Activated gamma-delta T cell treated with anti-CD3 and anti-CD28 coated beads, Interleukin-2, amount 50 U/mL, for 16 hours (primary cell): ENCODE data around the gene DPYD.

Experiments used
- DNase-seq: peaks from one replicate; pipeline ENCODE4 v3.0.0-alpha.2; 2020; ENCODE audit warnings: low read depth

Gene DPYD

DNA sequence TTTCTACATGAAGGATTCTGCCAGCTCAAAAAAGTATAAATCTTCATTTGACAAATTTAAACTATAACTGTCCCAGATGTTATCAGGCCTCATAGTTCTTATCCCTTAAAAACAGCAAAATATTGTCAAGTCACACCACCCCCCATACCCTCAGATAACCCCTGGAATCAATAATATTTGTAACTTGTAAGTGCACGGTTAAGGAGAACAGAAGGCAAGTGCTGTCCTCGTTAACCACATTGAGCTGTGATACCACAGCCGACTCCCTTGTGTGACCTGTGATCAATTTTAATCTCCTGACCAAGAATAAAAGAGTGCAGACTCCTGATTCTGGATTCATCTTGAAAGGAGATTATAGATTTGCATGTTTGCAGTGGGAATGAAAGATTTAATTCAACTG is 310.7 kb downstream of the DPYD start:
- DNase-seq: no peak

DNA sequence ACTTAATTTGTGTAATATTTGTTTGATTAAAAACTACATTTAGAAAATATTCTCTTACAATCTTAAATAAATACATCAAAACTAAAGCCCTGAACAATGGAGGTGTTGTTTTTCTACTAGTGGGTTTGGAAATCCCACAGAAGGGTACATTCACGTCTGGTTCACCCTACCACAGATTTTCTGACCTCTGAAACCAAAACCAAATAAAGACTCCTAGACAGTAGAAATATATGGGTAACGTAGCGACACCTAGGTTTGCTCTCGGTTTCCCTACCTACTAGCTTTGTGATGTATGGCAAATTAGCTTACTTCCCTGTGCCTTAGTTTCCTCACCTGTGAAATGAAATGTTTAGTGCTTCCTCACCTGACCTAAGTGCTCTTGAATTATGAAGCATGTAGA is 312.6 kb downstream of the DPYD start:
- DNase-seq: no peak

DNA sequence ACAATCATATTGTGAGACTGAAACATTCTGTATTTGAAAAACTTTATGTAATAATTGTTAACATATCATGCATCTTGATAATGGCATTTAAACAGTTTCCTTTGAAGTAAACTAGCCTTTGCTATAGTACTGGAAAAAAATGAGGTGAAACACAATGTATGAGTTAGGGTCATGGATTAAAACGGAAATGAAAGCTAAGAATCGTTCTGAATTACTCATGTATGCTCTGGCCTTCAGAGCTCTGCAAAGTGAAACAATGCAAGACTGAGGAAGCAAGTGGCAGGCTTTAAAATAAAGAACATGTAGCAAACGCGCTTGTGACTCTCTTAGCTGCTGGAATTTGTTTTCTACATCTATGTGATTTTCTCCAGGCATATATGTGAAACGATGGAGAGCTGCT is 317.1 kb downstream of the DPYD start:
- no peak for DNase-seq

DNA sequence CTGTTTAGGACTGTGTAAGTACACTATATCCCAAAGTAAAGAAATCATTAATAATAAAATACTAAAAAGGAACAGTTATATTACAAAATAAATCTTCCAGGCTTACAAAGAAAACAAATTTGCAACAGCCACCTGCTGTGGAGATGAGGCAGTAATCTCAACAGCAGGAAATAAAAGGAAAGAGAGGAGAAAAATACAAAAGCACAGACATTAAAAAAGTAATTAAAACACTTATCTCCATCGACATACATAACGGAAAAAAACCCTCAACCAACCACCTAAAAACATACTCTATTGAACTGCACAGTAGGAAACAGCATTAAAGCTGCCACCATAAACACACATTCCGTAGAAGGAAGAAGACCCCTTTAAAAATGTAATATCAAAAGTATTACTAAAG is 317.6 kb downstream of the DPYD start:
- no peak for DNase-seq

DNA sequence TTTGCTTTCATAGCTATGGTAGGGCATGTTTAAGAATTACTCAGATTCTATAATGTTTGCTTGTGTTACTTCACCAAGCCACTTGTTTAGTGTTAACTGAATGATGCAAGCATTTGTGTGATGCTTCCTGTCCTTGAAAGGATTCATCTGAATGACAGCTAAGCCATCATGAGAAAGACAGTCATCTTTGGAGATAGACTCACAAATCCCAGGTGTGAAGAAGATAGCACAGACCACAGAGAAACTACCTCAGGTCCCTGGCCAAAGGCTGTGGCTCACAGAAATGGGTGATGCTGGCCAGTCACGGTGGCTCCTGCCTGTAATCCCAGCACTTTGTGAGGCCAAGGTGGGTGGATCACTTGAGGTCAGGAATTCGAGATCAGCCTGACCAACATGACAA is 321.4 kb downstream of the DPYD start:
- no peak for DNase-seq

DNA sequence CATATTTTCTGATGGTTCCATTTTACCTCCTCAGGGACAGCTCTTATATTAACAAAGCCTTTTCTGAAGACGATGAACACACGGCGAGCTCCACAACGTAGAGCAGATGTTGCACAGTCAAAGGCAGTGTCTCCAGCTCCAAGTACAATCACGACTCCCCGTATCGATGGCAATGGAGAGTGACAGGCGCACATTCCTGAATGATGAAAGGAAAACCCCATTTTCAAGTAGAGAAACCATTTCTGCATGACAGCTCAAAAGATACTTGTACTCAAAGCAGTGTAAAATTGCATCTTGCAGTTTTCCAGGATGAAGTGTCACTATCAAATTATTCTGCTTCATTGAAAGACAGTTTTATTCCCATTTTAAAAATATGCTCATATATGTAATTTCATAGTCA is 327.6 kb downstream of the DPYD start:
- DNase-seq: no peak

DNA sequence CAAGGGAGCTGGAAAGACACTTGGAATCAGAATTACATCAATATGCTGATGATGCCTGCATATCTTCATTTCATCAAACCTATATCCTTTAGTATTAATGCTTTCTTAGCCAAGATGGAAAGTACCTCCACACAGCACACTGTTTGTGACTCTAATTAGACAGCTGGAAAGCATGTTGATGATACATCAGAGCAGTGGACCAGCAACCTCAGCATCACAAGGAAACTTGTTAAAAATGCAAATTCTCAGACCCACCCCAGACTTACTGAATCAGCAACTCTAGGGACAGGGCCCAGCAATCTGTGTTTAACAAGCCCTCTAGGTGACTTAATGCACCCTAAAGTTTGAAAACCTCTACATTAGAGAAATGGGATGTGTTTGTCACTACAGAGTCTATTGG is 332.1 kb downstream of the DPYD start:
- no peak for DNase-seq

DNA sequence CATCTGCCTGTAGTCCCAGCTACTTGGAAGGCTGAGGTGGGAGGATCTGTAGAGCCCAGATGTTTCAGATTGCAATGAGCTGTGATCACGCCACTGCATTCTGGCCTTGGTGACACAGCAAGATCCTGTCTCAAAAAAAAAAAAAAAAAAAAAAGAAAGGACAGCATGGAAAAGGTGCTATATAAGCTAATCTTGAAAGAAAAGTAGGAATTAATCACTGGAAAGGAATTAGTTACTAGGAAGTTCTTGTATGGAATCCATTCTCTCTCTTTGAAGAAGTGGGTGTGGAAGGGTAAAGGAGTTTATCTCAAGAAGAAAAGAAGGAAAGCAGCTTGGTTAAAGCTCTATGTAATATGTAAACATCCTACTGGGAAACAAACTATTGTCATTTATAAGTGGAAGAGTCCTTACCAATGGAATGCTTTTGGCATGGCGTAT is 339.2 kb downstream of the DPYD start:
- no peak for DNase-seq

DNA sequence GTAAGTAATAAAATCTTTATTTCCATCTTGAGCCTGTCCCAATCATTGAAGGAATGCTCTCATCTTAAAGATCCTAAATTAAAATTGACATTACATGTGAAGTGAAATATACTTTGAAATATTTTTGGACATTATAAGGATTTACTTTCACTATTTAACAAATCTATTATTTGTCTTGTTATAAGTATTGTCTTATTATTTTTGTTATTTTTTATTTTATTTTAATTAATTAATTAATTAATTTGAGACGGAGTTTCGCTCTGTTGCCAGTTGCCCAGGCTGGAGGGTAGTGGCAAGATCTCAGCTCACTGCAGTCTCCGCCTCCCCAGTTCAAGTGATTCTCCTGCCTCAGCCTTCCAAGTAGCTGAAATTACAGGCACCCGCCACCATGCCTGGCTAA is 343.2 kb downstream of the DPYD start:
- no peak for DNase-seq

DNA sequence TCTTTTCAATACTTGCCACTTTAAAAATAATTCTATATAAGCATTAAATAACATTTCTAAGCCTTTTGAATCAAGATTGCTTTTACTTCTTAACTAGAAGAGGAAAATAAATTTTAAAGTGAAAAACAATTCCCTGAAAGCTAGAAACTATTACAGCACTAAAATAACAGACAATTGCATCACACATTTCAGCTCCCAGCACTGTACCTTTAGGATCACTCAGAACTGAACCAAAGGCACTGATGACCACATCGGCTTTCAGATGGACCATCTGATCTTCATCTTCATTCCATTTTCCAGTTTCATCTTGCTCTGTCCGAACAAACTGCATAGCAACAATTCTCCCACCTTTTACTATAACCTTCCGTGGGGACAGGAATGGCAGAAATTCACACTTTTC is 347.3 kb downstream of the DPYD start:
- DNase-seq: no peak

DNA sequence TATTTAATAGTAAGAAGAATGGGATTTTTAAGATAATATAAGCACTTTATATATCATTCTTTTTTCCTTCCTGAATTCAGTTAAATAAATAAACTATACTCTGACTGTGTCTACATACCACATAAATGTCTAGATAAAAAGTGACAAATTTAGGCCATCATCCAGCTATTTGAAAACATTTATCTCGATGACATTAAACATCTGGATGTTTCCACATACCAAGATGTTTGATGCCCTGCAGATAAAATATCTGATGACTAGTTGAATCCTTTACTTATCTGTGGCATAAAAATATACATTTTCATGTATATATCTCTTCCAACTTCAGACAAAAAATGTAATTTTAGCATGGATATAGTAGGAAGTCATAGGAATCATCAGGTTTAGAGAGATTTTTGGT is 348.3 kb downstream of the DPYD start:
- DNase-seq: no peak

DNA sequence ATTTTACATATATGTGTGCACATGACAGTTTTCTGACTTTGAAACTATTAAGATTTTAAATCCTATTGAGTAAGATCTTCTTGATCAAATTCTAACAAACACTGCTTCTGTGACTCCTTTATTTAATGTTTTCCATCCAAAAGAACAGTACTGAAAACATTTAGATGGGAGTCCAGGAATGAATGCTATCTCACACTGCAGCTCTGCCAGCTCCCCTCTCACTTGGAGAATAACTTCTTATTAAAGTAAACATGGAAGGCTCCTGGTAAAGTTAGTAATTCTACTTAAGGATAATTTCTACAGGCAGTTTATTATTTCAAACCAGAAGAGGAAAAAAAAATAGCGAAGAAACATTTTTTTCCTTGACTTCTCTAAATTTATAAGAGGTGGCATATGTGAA is 349.1 kb downstream of the DPYD start:
- DNase-seq: no peak

DNA sequence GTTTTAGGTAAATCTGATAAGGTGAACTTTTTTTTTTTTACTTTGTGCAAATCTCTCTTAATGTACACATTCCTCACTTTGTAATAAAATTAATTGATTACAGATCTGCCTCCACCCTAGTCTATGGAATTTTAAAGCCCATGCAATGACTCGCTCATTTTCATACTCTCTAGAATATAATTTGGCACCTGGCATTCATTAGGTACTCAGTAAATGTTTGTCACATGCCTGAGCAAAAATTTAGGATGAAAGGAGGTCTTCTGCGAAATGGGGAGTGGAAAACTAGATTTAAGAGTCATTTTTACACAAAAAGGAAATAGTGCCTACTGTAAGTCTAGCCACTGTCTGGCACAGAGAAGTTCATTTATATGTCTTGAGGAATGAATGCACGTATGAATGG is 350.1 kb downstream of the DPYD start:
- no peak for DNase-seq

DNA sequence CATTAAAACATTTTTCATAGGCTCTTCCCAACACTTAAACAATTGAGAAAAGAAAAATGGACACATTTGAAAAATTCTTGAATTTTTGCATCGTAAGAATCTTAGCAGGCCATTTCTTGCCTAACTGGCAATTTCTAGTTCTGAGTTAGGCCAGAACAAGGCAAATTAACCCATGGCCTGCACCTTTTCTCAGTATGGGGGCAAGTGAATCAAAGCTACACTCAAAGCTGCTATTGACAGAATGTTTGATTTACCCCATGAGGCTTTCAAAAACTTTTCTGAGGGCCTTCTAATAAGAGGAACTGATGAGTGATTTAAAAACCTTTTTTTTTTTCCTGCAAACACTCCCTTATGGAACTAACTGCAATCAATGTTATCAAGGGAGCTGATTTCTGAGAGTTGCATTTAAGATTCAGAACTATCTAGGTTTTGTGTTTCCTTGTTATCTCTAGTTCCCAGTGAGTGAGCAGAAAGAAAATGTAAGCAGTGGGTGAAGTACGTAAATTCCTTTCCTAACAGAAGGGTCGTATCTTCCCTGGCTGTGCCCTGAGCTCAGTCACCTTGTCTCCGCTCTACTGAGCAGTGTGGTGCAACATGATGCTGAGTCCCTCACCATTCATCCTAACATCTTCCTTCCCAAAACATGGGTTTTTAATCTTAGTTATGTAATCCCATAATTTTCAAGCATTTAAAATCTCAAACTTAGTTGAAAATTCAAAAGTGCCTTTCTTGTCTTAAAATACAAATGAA is 353.7 kb downstream of the DPYD start:
- no peak for DNase-seq

DNA sequence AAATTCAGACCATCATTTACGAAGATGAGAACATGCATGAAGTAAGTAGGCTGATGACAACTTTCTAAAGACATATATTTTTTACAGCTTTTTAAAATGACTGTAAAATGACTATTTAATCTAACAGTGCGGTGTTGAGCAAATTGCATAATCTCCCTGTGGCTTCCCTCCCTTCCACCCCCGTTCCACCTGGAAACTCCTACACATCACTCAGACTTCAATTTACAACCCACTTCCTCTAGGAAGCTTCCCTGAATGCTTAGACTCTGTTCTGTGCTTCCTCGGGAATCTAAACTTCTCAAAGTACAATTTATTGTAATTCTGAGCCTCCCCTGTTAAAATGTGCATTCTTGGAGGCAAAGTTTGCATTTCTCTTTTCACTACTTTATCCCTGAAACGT is 354.9 kb downstream of the DPYD start:
- no peak for DNase-seq

DNA sequence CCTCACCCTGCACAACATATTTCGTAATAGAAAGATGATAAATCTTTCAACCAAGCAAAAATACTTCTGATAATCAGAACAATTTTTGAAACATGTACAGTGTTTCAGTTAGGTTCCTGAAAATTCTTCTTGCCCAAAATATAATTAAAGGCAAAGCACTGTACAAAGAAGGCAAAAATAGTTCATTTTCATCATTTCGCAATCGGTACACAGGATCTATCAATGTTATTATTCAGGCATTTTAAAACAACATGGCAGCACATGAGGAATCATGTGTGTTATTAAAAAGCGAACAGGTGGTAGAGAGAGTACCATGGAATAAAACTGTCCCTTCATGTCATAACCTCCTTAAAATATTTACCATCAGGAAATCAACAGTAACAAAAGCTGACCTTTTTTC is 356.9 kb downstream of the DPYD start:
- DNase-seq: no peak

DNA sequence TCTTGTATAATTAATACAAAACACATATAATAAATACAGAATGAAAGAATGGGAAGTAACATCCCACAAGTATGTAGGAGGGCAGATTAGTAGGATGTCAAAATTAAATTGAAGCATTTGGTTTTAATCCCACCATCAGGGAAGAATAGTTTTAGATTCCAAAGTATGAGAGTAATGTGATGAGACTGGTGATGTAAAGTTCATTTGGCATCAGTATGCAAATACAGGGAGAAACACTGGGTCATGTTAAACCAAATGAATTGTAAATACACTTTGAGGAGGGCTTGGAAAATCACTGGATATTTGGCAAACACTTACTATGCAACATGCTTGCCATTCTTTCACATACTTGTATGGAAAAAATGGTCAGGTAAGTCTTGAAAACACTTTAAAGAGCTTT is 358.8 kb downstream of the DPYD start:
- no peak for DNase-seq

DNA sequence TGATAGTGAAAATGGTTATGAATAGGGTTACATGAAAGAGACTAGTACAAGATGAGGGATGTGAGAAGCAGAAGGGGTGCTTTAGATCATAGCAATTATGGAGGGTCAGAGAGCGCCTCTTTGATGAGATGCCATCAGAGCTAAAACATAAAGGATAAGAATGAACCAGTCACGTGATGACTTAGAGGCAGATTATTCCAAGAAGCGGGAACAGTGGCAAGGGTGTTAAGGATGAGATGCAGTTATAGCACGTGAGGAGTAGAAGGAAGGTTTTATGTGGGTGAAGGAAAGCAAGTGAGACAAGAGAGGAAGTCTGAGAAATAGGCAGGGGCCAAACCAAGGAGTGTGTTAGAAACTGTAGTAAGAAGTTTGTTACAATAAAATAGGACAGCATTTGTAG is 360.1 kb downstream of the DPYD start:
- DNase-seq: no peak

DNA sequence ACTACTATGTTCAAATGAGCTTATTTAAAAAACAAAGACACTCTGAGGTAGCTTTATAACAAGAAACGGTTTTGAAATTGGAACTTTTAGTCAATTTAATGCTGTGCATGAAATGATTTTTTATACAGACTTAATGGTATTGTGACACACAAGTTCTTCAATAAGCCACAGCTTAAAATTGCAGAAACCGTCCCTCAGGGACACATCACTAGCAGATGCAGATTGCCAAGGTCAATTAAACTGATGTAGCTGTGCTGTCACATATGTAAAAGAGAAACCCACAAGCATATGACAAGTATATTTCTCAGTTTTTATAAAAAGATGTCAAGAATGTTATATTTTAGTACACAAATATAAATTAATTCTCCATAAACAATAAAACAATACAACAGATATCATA is 366.9 kb downstream of the DPYD start:
- DNase-seq: no peak

DNA sequence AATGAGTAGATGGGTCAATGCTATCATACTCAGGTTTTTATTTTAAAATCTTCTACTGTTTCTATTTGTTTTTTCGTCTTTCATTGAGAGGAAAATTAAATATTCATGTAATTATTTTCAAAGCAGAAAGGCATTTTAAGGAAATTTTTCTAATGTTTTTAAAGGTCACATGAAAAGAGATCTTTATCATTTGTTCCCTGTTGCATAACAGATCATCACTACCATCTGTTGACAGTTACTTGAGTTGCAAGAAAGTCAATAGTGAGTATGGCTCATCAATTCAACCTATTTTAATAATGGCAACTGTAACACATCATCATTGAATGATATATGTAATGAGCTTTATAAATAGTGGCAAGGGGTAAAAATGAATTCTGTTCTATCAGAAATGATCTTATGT is 369.7 kb downstream of the DPYD start:
- DNase-seq: no peak

DNA sequence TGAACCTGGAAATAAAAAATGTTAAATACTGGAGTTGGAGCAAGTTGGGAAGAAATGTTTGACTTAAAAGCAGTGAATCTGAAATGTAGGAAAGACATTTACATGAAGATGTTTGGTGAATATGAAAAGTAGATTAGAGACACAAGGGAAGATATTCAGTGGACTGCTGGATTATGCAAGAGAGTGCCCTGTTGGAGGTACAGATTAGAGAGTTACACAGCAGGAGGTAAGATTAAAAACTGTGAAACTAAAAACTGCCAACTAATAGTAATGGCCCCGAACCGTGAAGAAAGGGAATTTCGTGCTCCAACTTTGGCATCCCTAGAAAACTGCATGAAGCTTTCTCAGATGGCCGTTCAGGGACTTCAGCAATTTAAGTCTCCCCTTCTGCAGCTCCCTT is 375.4 kb downstream of the DPYD start:
- DNase-seq: no peak

DNA sequence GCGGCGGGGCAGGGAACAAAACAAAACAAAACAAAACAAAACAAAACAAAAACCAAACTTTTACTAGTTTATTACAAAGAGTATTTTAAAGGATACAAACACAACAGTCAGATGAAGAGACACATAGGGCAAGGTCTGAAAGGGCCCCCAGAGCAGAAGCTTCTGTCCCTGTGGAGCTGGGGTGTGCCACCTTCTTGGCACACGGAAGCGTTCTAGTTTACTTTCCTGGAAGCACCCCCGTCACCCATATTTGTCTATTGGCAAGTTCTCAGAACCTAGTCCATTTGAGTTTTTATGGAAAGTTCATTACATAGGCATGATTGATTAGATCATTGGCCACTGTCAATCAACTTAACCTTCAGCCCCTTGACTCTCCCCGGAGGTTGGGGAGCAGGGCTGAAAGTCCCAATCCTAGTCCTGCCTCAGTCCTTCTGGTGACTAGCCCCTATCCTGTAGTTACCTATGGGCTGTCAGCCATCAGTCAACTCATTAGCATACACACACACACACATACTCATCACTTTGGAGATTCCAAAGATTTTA is 380.4 kb downstream of the DPYD start:
- no peak for DNase-seq

DNA sequence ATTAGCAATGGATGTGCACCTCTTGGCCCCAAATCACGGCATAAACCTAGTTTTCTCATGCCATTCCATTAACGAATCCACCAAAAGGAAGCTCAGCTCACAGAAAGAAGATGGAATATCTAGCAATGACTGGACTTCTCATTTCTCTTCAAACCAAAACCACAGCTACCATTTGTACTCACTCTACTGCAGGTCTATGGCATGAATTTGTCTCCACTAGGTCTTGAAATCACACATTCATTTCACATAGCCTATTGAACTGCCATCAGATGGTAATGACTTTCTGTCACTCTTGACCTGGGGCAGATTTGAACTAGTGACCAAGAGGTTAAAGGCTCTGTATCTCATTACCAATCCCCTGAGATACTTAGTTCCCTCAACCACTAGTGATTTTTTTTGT is 382.7 kb downstream of the DPYD start:
- no peak for DNase-seq

DNA sequence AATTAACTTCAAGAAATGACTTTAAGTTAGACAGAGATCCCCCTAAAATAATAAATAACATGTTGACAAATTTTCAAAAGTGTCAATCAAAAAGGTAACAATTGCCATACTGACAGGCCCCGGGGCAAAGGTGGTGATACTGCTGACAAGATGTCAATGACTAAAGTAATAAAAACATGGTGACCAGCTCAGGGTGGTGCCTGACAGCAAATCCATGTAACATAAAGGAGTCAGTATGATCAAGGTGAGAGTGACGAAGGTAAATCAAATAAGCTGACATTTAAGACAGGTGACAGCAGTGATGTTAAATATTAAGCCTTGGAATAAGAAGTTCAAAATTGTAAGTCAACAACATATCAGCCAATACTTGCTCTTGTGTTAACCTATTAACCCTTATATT is 387.5 kb downstream of the DPYD start:
- DNase-seq: no peak
